K562 (cell line): ENCODE measurements around the gene IL17RC. TPM values are rescaled to one million over a fixed set of nuclear protein-coding genes. Genes with fewer than 3 reads are reported as not detected.

Experiments used
- BDP1 ChIP-seq: IDR thresholded peaks from 3 replicates; pipeline ENCODE4 v1.6.1; 2011; ENCODE audit not compliant: insufficient read length, insufficient read depth
- C11orf30 ChIP-seq: fragments of 450-650 bp; IDR thresholded peaks from 2 replicates; pipeline ENCODE4 v1.6.1; 2016; ENCODE audit warnings: low read depth, mild to moderate bottlenecking
- CCNT2 ChIP-seq: IDR thresholded peaks from 2 replicates; pipeline ENCODE4 v1.6.1; 2011; ENCODE audit warnings: borderline replicate concordance, low read depth, mild to moderate bottlenecking, moderate library complexity, mixed read lengths, low read length; ENCODE audit not compliant: insufficient read length; ENCODE audit errors: extremely low read depth
- HLTF ChIP-seq: fragments of 450-650 bp; IDR thresholded peaks from 2 replicates; pipeline ENCODE4 v1.6.1; 2016
- HNRNPK ChIP-seq: fragments of 200-400 bp; formaldehyde crosslinking; IDR thresholded peaks from one replicate; pipeline ENCODE4 v1.6.1; 2018; ENCODE audit warnings: mild to moderate bottlenecking, low read depth, low read length; ENCODE audit not compliant: poor library complexity, severe bottlenecking
- JUNB ChIP-seq: fragments of 450-650 bp; formaldehyde crosslinking; conservative IDR thresholded peaks from 2 replicates; pipeline ENCODE4 v1.4.0; 2020; ENCODE audit warnings: mild to moderate bottlenecking
- KAT2B ChIP-seq: IDR thresholded peaks from one replicate; pipeline ENCODE4 v1.6.1; 2012; ENCODE audit warnings: low read depth, mild to moderate bottlenecking, control low read depth, inconsistent platforms, low read length, moderate library complexity
- MTA1 ChIP-seq: fragments of 450-650 bp; IDR thresholded peaks from 2 replicates; pipeline ENCODE4 v1.6.1; 2017; ENCODE audit warnings: borderline replicate concordance
- SMARCB1 ChIP-seq: IDR thresholded peaks from 2 replicates; pipeline ENCODE4 v1.6.1; 2011; ENCODE audit warnings: improper control_type of control experiment, low read depth; ENCODE audit not compliant: insufficient read length
- TAF1 ChIP-seq: IDR thresholded peaks from 2 replicates; pipeline ENCODE4 v1.6.1; 2011; ENCODE audit warnings: mild to moderate bottlenecking, low read length, moderate library complexity; ENCODE audit not compliant: insufficient read depth, control insufficient read depth, severe bottlenecking; ENCODE audit errors: extremely low read depth
- TRIM28 ChIP-seq: fragments of 450-650 bp; IDR thresholded peaks from 2 replicates; pipeline ENCODE4 v1.6.1; 2017
- ZBED1 ChIP-seq: IDR thresholded peaks from 2 replicates; pipeline ENCODE4 v1.6.1; 2014
- ZNF133 ChIP-seq: fragments of 250-450 bp; sonication (Bioruptor Pico); IDR thresholded peaks from 2 replicates; pipeline ENCODE4 v1.4.0; 2020; ENCODE audit warnings: mild to moderate bottlenecking
- ZNF212 ChIP-seq: fragments of 450-650 bp; formaldehyde crosslinking; IDR thresholded peaks from 2 replicates; pipeline ENCODE4 v1.4.0; 2020; ENCODE audit warnings: mild to moderate bottlenecking
- ZNF354B ChIP-seq: fragments of 250-450 bp; sonication (Bioruptor Pico); IDR thresholded peaks from 2 replicates; pipeline ENCODE4 v1.4.0; 2020
- ZNF717 ChIP-seq: fragments of 250-450 bp; sonication (Bioruptor Pico); IDR thresholded peaks from 2 replicates; pipeline ENCODE4 v1.5.0; 2021
- polyA plus RNA-seq, 8 experiments: library from polyadenylated mRNA; depleted of rRNA in 4 of 8; stranded (reverse) in 5 of 8; unstranded in 3 of 8; fragments of >200 nt; fragmentation: Nextera tagmentation in 2 of 8; fragmentation: Illumina TruSeq in 1 of 8; extraction: Ambion mirVana in 2 of 8; extraction: Trizol in 1 of 8; gene quantifications; 2 replicates each; pipeline versions ENCODE4 v1.2.1 to v1.2.3, GENCODE V29; 2011 to 2014; ENCODE audit warnings: inconsistent platforms in 1 of 8, missing spikeins in 1 of 8
- total RNA-seq, 7 experiments: library from RNA; depleted of rRNA in 6 of 7; stranded (reverse); fragments of >200 nt in 6 of 7; fragmentation: Illumina TruSeq in 2 of 7; extraction: Trizol in 2 of 7; gene quantifications; 2 replicates each; pipeline versions ENCODE4 v1.2.1 to v1.2.3, GENCODE V29; 2011 to 2021; ENCODE audit warnings: low replicate concordance in 1 of 7
- TF ChIP-seq, protein P1 (sequence below), 3 experiments: fragments of 200-800 bp in 1 of 3; fragments of 250-450 bp in 1 of 3; fragments of 450-650 bp in 1 of 3; sonication (Bioruptor Pico) in 1 of 3; sonication (Bioruptor generic) in 1 of 3; formaldehyde crosslinking in 1 of 3; IDR thresholded peaks; 2 replicates each; pipeline versions ENCODE4 v1.6.1 to v1.8.0; 2016 to 2022; ENCODE audit warnings: mild to moderate bottlenecking in 2 of 3, missing genetic modification characterization in 2 of 3, missing compliant biosample characterization in 1 of 3, moderate library complexity in 1 of 3
- TF ChIP-seq, protein P2 (sequence below): sonication (generic); formaldehyde crosslinking; IDR thresholded peaks from 2 replicates; pipeline ENCODE4 v1.8.1; 2023; ENCODE audit warnings: mild to moderate bottlenecking, missing genetic modification reagents
- TF ChIP-seq, protein P3 (sequence below): fragments of 450-650 bp; IDR thresholded peaks from 2 replicates; pipeline ENCODE4 v1.6.1; 2014; ENCODE audit warnings: low read depth, mild to moderate bottlenecking, moderate library complexity, borderline replicate concordance
- TF ChIP-seq, protein P4 (sequence below): sonication (generic); formaldehyde crosslinking; IDR thresholded peaks from 2 replicates; pipeline ENCODE4 v1.8.0; 2022; ENCODE audit warnings: missing genetic modification reagents, mild to moderate bottlenecking, moderate library complexity, borderline replicate concordance

Gene IL17RC
- total and polyA plus RNA-seq, 9 of the 15 experiments (the other 6 are each of a cell fraction or from before 2014, with no cell fraction given): 0.15 to 11.4 (median 7.1) TPM; not detected in 1

DNA sequence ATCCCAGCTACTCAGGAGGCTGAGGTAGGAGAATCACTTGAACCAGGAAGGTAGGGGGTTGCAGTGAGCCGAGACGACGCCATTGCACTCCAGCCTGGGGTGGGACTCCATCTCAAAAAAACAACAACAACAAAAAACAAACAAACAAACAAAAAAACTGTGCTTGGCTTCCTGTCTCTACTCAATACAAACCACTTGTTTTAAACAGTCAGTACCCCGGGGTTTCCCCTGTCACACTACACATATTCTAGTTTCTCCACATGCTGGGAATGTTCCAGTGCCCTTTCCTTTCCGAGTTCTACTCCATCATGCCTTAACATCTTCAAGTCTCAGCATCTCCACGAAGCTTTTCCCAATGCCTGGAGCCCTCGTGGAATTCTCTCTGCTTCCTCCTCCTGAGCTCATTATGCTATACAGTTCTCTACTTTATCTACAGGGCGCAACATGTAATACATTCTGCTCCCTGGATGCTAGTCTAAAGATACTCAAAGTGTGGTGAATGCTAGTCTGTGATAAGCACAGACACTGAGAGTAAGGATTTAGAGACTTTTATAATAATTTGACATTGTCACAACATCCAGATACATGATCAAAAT, 61.9 kb downstream of the IL17RC start (continued):
- TF ChIP-seq, protein P1, sequence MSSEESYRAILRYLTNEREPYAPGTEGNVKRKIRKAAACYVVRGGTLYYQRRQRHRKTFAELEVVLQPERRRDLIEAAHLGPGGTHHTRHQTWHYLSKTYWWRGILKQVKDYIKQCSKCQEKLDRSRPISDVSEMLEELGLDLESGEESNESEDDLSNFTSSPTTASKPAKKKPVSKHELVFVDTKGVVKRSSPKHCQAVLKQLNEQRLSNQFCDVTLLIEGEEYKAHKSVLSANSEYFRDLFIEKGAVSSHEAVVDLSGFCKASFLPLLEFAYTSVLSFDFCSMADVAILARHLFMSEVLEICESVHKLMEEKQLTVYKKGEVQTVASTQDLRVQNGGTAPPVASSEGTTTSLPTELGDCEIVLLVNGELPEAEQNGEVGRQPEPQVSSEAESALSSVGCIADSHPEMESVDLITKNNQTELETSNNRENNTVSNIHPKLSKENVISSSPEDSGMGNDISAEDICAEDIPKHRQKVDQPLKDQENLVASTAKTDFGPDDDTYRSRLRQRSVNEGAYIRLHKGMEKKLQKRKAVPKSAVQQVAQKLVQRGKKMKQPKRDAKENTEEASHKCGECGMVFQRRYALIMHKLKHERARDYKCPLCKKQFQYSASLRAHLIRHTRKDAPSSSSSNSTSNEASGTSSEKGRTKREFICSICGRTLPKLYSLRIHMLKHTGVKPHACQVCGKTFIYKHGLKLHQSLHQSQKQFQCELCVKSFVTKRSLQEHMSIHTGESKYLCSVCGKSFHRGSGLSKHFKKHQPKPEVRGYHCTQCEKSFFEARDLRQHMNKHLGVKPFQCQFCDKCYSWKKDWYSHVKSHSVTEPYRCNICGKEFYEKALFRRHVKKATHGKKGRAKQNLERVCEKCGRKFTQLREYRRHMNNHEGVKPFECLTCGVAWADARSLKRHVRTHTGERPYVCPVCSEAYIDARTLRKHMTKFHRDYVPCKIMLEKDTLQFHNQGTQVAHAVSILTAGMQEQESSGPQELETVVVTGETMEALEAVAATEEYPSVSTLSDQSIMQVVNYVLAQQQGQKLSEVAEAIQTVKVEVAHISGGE (CRISPR knock-in tag; IDR thresholded peaks at IDR 0.05): peak in 1 of 3 experiments; percentile 52; a peak in 1 of 6 replicates
- TF ChIP-seq HNRNPK (no peak), ZNF133 (CRISPR knock-in tag) (no peak), JUNB (CRISPR knock-in tag) (no peak), ZNF212 (CRISPR knock-in tag) (no peak), C11orf30 (no peak), CCNT2 (no peak), SMARCB1 (no peak), BDP1 (no peak), ZNF717 (CRISPR knock-in tag) (no peak), ZBED1 (no peak), HLTF (0 out of 2 replicates have a peak, but pooled peaks have one; percentile 11), MTA1 (no peak; the same call in 1 of the 2 replicates), ZNF354B (CRISPR knock-in tag) (0 out of 2 replicates have a peak, but pooled peaks have one; percentile 54), KAT2B (no peak), TRIM28 (peak; percentile 51), TAF1 (peak; percentile 28)
- TF ChIP-seq, protein P2, sequence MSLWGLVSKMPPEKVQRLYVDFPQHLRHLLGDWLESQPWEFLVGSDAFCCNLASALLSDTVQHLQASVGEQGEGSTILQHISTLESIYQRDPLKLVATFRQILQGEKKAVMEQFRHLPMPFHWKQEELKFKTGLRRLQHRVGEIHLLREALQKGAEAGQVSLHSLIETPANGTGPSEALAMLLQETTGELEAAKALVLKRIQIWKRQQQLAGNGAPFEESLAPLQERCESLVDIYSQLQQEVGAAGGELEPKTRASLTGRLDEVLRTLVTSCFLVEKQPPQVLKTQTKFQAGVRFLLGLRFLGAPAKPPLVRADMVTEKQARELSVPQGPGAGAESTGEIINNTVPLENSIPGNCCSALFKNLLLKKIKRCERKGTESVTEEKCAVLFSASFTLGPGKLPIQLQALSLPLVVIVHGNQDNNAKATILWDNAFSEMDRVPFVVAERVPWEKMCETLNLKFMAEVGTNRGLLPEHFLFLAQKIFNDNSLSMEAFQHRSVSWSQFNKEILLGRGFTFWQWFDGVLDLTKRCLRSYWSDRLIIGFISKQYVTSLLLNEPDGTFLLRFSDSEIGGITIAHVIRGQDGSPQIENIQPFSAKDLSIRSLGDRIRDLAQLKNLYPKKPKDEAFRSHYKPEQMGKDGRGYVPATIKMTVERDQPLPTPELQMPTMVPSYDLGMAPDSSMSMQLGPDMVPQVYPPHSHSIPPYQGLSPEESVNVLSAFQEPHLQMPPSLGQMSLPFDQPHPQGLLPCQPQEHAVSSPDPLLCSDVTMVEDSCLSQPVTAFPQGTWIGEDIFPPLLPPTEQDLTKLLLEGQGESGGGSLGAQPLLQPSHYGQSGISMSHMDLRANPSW (CRISPR knock-in tag): no peak
- TF ChIP-seq, protein P3, sequence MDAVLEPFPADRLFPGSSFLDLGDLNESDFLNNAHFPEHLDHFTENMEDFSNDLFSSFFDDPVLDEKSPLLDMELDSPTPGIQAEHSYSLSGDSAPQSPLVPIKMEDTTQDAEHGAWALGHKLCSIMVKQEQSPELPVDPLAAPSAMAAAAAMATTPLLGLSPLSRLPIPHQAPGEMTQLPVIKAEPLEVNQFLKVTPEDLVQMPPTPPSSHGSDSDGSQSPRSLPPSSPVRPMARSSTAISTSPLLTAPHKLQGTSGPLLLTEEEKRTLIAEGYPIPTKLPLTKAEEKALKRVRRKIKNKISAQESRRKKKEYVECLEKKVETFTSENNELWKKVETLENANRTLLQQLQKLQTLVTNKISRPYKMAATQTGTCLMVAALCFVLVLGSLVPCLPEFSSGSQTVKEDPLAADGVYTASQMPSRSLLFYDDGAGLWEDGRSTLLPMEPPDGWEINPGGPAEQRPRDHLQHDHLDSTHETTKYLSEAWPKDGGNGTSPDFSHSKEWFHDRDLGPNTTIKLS: no peak
- TF ChIP-seq, protein P4, sequence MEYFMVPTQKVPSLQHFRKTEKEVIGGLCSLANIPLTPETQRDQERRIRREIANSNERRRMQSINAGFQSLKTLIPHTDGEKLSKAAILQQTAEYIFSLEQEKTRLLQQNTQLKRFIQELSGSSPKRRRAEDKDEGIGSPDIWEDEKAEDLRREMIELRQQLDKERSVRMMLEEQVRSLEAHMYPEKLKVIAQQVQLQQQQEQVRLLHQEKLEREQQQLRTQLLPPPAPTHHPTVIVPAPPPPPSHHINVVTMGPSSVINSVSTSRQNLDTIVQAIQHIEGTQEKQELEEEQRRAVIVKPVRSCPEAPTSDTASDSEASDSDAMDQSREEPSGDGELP: no peak
